BE2C (cell line): ENCODE results near the gene DHRS7B.

Experiments
- DNase-seq: peaks from one replicate; pipeline ENCODE4 v3.0.0-alpha.2; 2020
- H3K27me3 ChIP-seq: fragments of 250-450 bp; sonication (Bioruptor Pico); 2 replicates; pipeline ENCODE4 v1.5.1; 2020; ENCODE audit warnings: mild to moderate bottlenecking
- H3K36me3 ChIP-seq: fragments of 250-450 bp; sonication (Bioruptor Pico); 2 replicates; pipeline ENCODE4 v1.5.1; 2020; ENCODE audit warnings: mild to moderate bottlenecking
- H3K4me1 ChIP-seq: fragments of 250-450 bp; sonication (Bioruptor Pico); 2 replicates; pipeline ENCODE4 v1.5.1; 2020
- H3K4me3 ChIP-seq: 2 replicates; pipeline ENCODE4 v1.5.1; 2011; ENCODE audit warnings: low read depth, low read length
- H3K9me3 ChIP-seq: fragments of 250-450 bp; sonication (Bioruptor Pico); 2 replicates; pipeline ENCODE4 v1.5.1; 2020
- TF ChIP-seq, protein P1 (sequence below): IDR thresholded peaks from 2 replicates; pipeline ENCODE4 v1.5.1; 2012; ENCODE audit warnings: mild to moderate bottlenecking, low read depth, low read length

Gene DHRS7B

DNA sequence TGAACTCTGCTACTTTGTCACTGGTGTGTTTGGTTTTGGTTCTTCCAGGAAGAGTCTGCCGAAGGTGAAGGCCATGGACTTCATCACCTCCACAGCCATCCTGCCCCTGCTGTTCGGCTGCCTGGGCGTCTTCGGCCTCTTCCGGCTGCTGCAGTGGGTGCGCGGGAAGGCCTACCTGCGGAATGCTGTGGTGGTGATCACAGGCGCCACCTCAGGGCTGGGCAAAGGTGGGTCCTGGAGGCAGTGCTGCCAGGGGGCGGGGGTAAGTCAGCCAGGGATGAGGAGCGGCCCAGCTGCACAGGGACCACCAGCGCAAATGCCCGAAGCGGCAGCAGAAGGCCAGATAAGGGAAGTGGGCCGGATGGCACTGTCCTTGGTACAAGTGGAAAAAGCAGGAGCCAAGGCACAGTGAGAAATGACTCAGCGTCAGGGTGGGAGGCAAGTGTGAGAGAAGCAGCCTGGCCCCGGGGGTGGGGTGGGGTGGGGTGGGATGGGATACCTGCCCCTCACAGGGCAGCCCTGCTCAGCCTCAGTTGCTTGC, 45.3 kb downstream of the DHRS7B start:
- Histone ChIP-seq H3K36me3 (no peaks in the 10 kb centered on the region), H3K27me3 (no peaks in the 10 kb centered on the region), H3K4me3 (no peak overlapping the region), H3K9me3 (no peaks in the 10 kb centered on the region), H3K4me1 (no peaks in the 10 kb centered on the region)
- DNase-seq, result no peak
- TF ChIP-seq, protein P1, sequence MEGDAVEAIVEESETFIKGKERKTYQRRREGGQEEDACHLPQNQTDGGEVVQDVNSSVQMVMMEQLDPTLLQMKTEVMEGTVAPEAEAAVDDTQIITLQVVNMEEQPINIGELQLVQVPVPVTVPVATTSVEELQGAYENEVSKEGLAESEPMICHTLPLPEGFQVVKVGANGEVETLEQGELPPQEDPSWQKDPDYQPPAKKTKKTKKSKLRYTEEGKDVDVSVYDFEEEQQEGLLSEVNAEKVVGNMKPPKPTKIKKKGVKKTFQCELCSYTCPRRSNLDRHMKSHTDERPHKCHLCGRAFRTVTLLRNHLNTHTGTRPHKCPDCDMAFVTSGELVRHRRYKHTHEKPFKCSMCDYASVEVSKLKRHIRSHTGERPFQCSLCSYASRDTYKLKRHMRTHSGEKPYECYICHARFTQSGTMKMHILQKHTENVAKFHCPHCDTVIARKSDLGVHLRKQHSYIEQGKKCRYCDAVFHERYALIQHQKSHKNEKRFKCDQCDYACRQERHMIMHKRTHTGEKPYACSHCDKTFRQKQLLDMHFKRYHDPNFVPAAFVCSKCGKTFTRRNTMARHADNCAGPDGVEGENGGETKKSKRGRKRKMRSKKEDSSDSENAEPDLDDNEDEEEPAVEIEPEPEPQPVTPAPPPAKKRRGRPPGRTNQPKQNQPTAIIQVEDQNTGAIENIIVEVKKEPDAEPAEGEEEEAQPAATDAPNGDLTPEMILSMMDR, result no peak

DNA sequence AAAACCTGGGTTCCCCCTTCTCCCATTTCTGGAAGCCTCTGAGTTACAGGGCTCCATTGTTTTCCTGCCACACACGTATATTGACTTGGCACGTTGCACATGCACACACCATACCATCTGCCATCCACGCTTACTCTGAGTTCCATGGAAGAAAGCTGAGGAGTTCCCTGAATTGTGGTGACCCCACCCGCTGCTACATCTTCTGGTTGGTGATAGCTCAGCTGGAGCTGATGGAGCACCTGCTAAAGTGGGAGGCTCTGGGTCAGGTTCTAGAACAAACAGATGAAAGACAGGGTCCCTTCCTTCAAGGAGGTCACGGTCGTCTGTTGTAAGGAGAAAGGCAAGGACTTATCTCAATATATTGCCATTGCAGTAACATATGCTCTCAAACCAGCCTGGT, 46.1 kb downstream of the DHRS7B start:
- no peaks in the 10 kb centered on the region for H3K9me3 ChIP-seq
- TF ChIP-seq, protein P1, result no peak
- H3K36me3 ChIP-seq, result no peaks in the 10 kb centered on the region

DNA sequence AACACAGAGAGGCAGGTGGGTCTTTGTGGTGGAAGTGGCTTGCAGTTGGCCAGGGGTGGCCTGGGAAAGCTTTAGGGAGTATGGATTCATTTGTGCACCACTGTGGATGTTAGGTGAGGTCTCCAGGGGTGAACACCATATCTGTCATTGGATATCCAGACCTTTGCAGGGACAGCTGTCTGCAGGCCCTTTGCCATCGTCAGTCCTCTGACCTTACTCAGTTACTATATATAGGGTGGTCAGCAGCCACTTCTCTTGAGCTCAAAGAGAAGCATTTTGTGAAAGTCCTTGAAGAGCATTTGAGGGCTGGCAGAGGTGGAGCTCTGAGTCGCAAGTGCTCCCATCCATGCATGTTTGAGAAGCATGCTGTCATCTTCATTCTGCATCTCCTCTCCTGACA, 46.8 kb downstream of the DHRS7B start:
- TF ChIP-seq, protein P1, result no peak
- no peak for DNase-seq
- Histone ChIP-seq H3K4me3 (no peak overlapping the region), H3K9me3 (no peaks in the 10 kb centered on the region), H3K4me1 (no peaks in the 10 kb centered on the region), H3K36me3 (no peaks in the 10 kb centered on the region), H3K27me3 (no peaks in the 10 kb centered on the region)

More for the DNA sequence above, 46.1 kb downstream of the DHRS7B start:
- no peaks in the 10 kb centered on the region for H3K4me1 ChIP-seq
- H3K27me3 ChIP-seq, result no peaks in the 10 kb centered on the region
- no peak overlapping the region for H3K4me3 ChIP-seq
- DNase-seq, result no peak

DNA sequence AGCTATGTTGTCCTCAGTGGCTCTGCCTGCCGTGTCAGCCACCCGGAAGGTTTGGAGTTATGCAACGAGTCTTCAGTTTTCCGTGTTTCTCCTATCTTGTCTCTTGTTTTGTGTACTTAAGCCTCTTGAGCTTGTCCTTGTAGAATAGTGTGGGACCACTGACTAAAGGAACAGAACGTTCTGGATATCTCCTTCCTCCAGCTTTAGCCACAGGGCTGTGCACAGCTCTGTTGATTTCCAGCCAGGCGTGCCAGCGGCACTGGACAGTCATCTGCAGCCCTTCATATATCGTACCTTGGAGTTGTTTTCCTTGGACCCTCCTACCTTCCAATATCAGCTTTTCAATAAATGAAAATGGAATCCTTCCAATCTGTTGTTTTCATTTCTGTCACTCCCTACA, 47.4 kb downstream of the DHRS7B start:
- Histone ChIP-seq H3K9me3 (no peaks in the 10 kb centered on the region), H3K4me1 (no peaks in the 10 kb centered on the region), H3K27me3 (no peaks in the 10 kb centered on the region), H3K4me3 (no peak overlapping the region), H3K36me3 (no peaks in the 10 kb centered on the region)
- no peak for DNase-seq
- TF ChIP-seq, protein P1, result no peak

DNA sequence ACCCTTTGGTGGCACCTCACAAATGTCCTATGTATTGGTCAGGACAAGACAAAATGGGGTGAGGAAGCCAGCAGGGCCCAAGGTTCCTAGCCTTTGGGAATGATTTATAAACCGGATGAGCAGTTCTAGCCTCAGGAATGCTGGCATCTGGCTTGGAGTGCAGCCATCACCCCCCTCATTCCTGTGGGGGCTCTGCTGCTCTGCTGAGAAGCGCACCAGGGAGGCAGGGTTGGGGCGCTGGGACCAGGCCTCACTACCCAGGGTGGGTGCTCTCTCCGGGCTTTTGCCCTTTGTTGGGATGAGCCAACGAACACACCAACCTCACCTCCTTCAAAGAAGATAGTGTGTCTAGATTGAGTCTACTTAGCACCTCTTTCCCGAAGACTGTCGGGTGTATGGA, 47.9 kb downstream of the DHRS7B start:
- Histone ChIP-seq H3K4me1 (no peaks in the 10 kb centered on the region), H3K27me3 (no peaks in the 10 kb centered on the region), H3K9me3 (no peaks in the 10 kb centered on the region), H3K4me3 (no peak overlapping the region), H3K36me3 (no peaks in the 10 kb centered on the region)
- TF ChIP-seq, protein P1, result no peak
- no peak for DNase-seq

DNA sequence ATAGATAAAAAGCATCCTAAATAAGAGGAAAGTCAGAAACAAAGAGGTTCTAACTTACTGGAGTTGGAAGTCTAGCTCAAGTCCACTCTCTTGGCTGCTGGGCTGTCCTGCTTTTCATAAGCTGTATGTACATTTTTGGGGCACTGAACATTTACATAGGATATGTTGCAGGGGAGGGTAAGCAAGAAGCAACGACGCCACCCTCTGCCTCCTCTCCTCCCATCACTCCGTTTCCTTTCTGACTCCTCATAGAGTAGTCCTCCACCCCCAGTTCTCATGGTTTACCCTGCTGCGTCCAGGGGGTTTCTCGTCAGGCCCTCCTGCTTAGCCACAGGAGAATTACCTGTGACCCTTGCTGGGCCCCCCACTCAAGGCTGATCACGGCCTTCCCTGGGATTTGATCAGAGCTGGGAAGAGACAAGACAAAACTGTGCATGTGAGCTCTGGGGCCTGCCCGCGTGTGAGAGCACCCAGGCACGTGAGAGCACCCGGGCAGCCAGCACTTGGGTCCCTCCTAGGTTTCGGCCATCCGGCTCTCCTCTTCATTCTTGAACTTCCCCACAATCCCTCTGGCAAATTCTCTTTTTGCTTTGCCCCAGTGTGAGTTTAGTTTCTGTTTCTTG, 50.1 kb downstream of the DHRS7B start:
- no peak overlapping the region for H3K4me3 ChIP-seq
- no peaks in the 10 kb centered on the region for H3K36me3 ChIP-seq
- DNase-seq, result no peak
- H3K9me3 ChIP-seq, result no peaks in the 10 kb centered on the region
- TF ChIP-seq, protein P1, result no peak
- no peaks in the 10 kb centered on the region for H3K4me1 ChIP-seq
- H3K27me3 ChIP-seq, result no peaks in the 10 kb centered on the region
